Thoracic aorta (tissue), 2 donors: Measurements from ENCODE around the gene RBMS1. TPM values are rescaled to one million over a fixed set of nuclear protein-coding genes. Genes with fewer than 3 reads are reported as not detected.
"Not testable (repeated sequence)": the region's sequence is repeated elsewhere in the genome, so short reads cannot be mapped to it uniquely, and the experiment has no call there.

ENCODE experiments used
- ATAC-seq: fragments of 150-250 bp; one replicate; pipeline ENCODE4 v1.8.0; 2017; ENCODE audit warnings: low read depth; ENCODE audit not compliant: insufficient number of reproducible peaks, low FRiP score
- DNase-seq: peaks from one replicate; pipeline ENCODE4 v3.0.0-alpha.2; 2020; ENCODE audit warnings: low spot score
- H3K27ac ChIP-seq, 2 donors: fragments of 200-600 bp; sonication (generic); 1 replicate in 1 of 2; 2 replicates in 1 of 2; pipeline ENCODE4 v1.5.1; 2016; ENCODE audit warnings: mild to moderate bottlenecking in 2 of 2, moderate library complexity in 2 of 2
- H3K27me3 ChIP-seq: fragments of 200-600 bp; sonication (generic); replicated peaks from 2 replicates; pipeline ENCODE4 v1.6.0; 2016; ENCODE audit warnings: mild to moderate bottlenecking; ENCODE audit not compliant: insufficient read depth
- H3K36me3 ChIP-seq: fragments of 200-600 bp; sonication (generic); one replicate; pipeline ENCODE4 v1.5.1; 2016
- H3K4me1 ChIP-seq, 2 donors: fragments of 200-600 bp; sonication (generic); 1 replicate in 1 of 2; 2 replicates in 1 of 2; pipeline versions ENCODE4 v1.5.1 to v1.6.0; 2016; ENCODE audit warnings: low read depth in 2 of 2, mild to moderate bottlenecking in 1 of 2; ENCODE audit not compliant: control insufficient read depth in 1 of 2
- H3K4me3 ChIP-seq: fragments of 200-600 bp; sonication (generic); 2 replicates; pipeline ENCODE4 v1.5.1; 2016; ENCODE audit warnings: mild to moderate bottlenecking
- H3K9me3 ChIP-seq: fragments of 200-600 bp; sonication (generic); 2 replicates; pipeline ENCODE4 v1.5.1; 2016
- CTCF ChIP-seq: fragments of 200-600 bp; sonication (generic); IDR thresholded peaks from one replicate; pipeline ENCODE4 v1.5.1; 2019; ENCODE audit warnings: antibody characterized with exemption
- total RNA-seq, 2 donors: library from RNA; depleted of rRNA; stranded (reverse); fragments of >200 nt; gene quantifications; one replicate each; pipeline versions ENCODE4 v1.1.0 to v1.2.3, GENCODE V29; 2016

RBMS1 gene
- total RNA-seq, 2 donors from 2014 or later = 98.7 to 179 TPM

- ATAC-seq = no peak
- Histone ChIP-seq H3K27me3 (no peaks in the 10 kb centered on the region), H3K9me3 (no peaks in the 10 kb centered on the region), H3K27ac (no peak overlapping the region), H3K4me1 (peaks cover 13 to 21% of the 10 kb centered on the region in 2 donors), H3K4me3 (no peak overlapping the region), H3K36me3 (no peaks in the 10 kb centered on the region)
- DNase-seq = no peak
- no peak for TF ChIP-seq CTCF
These were observed 47.9 kb downstream of the RBMS1 start for GRCh38 chr2:160445673-160446072.

GRCh38 chr2:160442603-160443002, 51.0 kb downstream of the RBMS1 start:
- no peaks in the 10 kb centered on the region for H3K27me3 ChIP-seq
- no peaks in the 10 kb centered on the region for H3K9me3 ChIP-seq
- H3K4me3 ChIP-seq = peak overlapping the region; percentile 20
- no peak for DNase-seq
- no peak for TF ChIP-seq CTCF
- peaks cover 13 to 18% of the 10 kb centered on the region in 2 donors for H3K4me1 ChIP-seq
- no peak for ATAC-seq
- H3K36me3 ChIP-seq = no peaks in the 10 kb centered on the region
- H3K27ac ChIP-seq = peak overlapping the region; percentile 22 to 46

- Histone ChIP-seq H3K4me3 (no peak overlapping the region), H3K9me3 (no peaks in the 10 kb centered on the region), H3K27me3 (no peaks in the 10 kb centered on the region), H3K4me1 (peaks cover 13 to 18% of the 10 kb centered on the region in 2 donors), H3K27ac (no peak overlapping the region), H3K36me3 (no peaks in the 10 kb centered on the region)
- DNase-seq (no peak), ATAC-seq (no peak)
- no peak for TF ChIP-seq CTCF
These were observed 52.7 kb downstream of the RBMS1 start for GRCh38 chr2:160440888-160441287.

GRCh38 chr2:160439038-160439437, 54.6 kb downstream of the RBMS1 start:
- not testable (repeated sequence) for H3K27me3 ChIP-seq, H3K9me3 ChIP-seq, H3K36me3 ChIP-seq, H3K27ac ChIP-seq, DNase-seq, H3K4me3 ChIP-seq, ATAC-seq
- peaks cover 20 to 27% of the 10 kb centered on the region in 2 donors for H3K4me1 ChIP-seq

GRCh38 chr2:160437273-160437672, 56.3 kb downstream of the RBMS1 start:
- ATAC-seq = no peak
- H3K4me3 ChIP-seq = no peak overlapping the region

More at GRCh38 chr2:160437273-160437672, 56.3 kb downstream of the RBMS1 start:
- Histone ChIP-seq H3K36me3 (no peaks in the 10 kb centered on the region), H3K4me1 (peaks cover 23 to 26% of the 10 kb centered on the region in 2 donors), H3K9me3 (no peaks in the 10 kb centered on the region), H3K27me3 (no peaks in the 10 kb centered on the region), H3K27ac (no peak overlapping the region)
- no peak for TF ChIP-seq CTCF
- DNase-seq = no peak
